Amniotic epithelial cell (primary cell): ENCODE results near the gene WDR46.
"Not testable (repeated sequence)": the region's sequence is repeated elsewhere in the genome, so short reads cannot be mapped to it uniquely, and the experiment has no call there.

Experiments used
- DNase-seq: peaks from one replicate; pipeline ENCODE4 v3.0.0-alpha.2; 2010; ENCODE audit warnings: low read depth

Gene WDR46

DNA sequence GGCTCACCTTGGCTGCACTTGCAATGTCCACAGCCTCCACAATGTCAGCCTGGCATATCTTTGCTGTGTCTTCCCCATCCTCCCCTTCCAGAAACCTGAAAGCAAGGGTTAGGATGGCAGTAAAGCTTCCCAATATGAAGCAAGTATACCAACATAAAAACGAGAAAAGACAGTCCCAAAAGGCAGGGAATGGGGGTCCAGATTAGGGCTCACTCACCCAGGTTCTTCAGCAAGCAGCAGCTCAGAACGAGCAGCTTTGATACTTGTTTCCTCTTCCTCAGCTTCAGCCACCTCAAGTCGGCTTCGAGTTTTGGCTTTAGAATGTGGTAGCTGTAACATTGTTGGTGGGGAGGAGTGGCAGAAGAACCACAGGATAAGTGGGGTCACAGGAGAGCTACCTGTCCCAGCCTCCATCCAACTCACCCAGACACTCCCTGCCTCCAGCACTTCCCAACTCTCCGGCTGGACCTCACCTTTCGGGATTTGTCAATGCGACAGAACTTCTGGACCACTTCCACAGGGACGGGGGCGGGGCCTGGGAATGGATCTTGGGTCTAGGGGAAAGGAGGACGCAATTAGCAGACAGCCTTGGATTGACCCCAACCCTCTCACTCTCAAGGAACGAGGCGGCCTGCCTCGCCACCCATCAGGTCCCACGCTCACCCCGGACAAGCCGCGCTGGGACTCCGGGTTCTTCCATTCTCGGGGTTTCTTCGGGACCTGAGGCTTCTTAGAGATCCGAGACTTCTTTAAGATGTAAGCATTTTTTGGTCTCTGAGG is 708 bp downstream of the WDR46 start:
- DNase-seq = no peak

DNA sequence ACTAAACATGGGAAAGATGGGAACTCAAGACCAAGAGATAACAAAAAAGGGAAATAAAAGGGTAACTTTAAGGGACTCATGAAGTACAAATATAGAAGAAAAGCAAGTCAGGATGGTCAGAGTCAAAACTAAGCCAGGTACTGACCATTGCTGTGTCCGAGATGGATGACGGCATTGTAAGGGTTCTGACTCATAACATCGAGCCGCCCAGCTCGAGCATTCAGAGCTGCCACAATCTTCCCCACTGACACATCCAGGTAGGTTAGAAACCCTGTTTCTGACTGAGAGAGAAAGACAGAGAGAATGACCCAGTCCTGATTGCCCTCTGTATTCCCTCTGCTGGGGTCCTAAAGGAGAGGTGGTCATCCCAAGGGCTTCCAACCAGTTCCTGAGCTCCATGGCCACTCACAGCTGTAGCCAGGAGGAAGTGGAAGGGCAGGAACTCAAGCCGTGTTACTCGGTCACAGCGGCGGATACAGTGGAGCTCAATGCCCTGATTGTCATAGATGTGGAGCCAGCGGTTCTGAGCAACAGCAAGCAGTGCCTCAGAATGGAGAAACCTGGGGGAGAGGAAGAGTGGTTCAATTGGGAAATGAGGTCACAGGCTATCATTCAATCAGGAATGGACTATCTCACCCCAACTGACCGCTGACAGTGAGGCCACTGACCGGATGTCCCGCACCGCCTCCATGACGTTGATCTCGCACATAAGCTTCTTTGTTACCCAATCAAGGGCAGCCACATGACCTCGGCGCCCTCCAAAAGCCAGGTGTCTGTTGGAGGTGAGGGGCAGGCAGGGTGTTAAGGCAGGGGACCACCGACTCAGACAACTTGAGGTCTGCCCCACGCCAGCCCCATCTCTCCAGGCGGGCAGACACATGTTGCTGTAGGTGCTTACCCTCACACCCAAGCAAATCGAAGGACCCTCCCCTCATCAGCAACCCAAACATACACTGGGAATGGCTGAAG is 1.8 kb downstream of the WDR46 start:
- no peak for DNase-seq

DNA sequence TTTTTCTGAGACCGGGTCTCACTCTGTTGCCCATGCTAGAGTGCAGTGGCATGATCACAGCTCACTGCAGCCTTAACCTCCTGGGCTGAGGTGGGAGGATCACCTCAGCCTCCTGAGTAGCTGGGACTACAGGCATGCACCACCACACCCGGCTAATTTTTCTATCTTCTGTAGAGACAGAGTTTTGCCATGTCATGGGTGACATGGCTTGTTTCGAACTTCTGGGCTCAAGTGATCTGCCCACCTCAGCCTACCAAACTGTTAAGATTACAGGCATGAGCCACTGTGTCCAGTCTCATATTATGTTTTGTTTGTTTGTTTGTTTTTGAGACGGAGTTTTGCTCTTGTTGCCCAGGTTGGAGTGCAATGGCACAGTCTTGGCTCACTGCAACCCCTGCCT is 3.8 kb downstream of the WDR46 start:
- DNase-seq = not testable (repeated sequence)

DNA sequence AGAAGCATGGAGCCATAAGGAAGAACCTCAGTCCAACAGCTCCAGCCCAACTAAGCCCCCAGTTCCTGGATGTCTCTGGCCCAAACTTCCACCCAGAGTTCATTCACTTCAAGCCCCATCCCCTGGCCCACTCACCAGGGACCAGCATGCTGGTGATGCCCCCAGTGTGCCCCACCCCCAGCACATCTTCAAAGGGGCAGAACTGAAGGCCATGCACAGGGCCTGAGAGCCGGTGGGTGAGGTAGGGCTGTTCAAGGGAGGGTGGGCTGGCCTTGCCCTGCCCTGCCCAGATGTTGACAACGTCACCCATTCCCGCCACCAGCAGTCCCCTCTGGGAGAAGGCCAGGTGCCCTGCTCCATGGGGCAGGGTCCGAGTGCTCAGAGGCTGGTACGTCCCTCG is 8.5 kb downstream of the WDR46 start:
- no peak for DNase-seq

DNA sequence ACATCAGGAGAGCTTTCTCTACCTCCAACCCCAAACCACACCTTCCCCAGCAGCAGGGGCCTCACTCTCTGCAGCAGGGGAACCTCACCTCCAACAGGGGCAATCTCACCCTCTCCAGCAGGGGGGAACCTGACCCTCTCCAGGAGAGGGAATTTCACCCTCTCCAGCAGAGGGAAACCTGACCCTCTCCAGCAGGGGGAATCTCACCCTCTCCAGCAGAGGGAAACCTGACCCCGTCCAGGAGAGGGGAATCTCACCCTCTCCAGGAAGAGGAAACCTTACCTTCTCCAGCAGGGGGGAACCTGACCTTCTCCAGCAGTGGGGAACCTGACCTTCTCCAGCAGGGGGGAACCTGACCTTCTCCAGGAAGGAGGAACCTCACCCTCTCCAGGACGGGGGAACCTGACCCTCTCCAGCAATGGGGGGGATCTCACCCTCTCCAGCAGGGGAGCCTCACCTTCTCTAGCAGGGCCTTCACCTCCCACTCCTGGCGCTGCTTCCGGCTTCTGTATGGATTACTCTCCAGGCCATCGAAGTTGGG is 9.0 kb downstream of the WDR46 start:
- DNase-seq = peak; percentile 58

DNA sequence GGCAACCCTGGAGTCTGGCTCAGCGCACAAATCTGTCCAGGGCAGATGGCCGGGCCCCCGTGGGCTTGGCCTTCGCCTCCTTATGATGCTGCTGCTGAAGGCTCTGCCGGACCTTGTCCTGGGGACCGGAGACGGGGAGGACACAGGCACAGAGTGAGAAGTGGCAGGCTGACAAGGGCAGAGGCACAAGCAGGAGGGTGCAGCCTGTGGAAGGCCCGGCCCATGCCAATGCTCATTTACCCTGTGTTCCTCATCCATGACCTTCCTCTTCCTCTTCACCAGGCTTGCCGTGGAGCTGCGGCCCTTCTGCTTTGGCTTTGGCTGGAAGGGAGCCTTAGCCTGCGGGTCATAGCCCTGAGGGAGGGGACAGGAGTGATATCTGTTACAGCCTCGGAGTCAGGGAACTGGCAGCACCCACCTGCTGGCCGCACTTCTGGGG is 9.8 kb downstream of the WDR46 start:
- no peak for DNase-seq

DNA sequence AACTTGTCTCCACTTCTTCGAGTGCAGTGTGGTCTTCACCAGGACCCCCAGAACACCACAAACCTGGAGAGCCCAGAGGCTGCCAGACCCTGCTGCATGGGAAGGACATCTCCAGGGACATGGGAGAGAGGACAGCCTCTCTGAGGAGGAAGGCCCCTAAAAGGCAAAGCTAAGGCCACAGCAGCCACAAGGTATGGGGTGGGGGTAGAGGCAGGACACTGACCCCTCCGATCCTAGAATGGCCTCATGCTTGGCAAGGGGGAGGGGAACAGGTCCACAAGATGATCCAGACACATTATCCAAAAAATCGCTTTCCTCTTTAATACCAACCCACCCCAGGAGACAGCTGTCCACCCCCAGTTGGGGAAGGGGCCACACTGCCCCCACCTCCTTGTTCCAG is 10.2 kb downstream of the WDR46 start:
- no peak for DNase-seq

DNA sequence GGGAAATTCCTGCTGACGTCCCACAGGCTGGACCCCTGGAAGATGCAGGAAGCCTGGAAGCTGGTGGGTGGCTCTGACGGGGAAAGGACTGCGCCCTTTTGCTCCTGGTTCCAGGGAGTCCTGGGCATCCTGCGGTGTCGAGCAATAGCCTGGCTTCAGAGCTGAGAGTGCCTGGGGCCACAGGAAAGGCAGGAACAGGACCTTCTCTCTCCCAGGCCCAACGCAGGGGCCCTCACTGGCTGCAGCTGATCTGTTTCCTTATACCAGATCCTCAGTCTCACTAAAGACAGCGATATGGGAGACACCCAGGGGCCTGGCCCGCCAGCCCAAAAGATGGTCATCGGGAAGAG is 10.7 kb downstream of the WDR46 start:
- no peak for DNase-seq

DNA sequence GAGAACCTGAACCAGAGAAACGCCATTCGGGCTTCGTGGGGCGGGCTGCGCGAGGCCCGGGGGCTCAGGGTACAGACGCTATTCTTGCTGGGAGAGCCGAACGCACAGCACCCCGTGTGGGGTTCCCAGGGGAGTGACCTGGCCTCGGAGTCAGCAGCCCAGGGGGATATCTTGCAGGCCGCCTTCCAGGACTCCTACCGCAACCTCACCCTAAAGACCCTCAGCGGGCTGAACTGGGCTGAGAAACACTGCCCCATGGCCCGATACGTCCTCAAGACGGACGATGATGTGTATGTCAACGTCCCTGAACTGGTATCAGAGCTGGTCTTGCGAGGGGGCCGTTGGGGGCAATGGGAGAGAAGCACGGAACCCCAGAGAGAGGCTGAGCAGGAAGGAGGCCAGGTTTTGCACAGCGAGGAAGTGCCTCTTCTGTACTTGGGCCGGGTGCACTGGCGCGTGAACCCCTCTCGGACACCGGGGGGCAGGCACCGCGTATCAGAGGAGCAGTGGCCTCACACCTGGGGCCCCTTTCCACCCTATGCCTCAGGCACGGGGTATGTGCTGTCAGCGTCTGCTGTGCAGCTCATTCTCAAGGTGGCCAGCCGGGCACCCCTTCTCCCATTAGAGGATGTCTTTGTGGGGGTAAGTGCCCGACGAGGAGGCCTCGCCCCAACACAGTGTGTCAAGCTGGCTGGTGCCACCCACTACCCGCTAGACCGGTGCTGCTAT is 11.2 kb downstream of the WDR46 start:
- DNase-seq = no peak

DNA sequence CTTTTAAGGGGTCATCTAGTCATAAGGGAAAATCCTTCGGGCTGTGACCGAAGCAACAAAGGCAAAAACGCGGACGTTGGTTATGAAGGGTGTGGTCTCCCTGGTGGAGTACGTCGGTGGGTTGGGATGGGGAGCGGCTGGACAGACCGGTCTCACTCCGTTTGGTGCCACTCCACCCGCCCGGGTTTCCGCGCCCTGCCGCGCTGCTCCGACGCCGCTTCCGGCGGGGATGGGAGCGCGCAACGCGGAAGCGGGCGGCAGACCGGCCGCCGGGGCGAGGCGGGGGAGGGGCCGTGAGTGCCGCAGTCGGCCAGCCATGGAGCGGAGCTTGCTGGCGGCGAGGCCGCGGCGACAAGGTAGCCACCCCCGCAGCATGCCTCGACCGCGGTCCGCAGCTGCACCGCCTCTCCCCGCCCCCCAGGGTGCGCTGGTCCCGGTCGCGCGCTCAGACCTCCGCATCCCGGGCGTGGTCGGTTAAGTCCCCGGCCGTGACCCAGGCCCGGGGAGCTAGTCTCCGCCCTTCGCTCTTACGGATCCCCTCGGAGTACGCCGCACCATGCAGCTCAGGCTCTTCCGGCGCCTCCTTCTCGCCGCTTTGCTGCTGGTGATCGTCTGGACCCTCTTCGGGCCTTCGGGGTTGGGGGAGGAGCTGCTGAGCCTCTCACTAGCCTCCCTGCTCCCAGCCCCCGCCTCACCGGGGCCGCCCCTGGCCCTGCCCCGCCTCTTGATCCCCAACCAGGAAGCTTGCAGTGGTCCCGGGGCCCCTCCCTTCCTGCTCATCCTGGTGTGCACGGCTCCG is 12.0 kb downstream of the WDR46 start, which contains the start of gene B3GALT4:
Gene B3GALT4 (plus strand): TSS at position 260 of the 799 bp plus-strand sequence. CDS start 297 bp downstream, at position 557.
- peak; percentile 71 for DNase-seq

DNA sequence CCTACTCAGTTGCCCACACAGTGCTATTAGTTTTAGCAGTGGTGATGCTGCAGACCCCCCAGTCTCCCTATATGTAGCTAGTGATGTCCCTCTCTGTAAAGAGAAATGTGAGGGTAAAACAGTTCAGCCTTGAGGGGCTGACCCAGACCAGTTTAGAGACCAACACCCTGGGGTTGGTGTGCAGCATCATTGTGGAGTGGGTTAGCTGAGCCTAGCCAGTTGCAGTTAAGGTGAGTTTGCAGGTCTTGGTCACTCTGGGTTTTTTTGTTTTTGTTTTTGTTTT is 12.5 kb downstream of the WDR46 start:
- no peak for DNase-seq

DNA sequence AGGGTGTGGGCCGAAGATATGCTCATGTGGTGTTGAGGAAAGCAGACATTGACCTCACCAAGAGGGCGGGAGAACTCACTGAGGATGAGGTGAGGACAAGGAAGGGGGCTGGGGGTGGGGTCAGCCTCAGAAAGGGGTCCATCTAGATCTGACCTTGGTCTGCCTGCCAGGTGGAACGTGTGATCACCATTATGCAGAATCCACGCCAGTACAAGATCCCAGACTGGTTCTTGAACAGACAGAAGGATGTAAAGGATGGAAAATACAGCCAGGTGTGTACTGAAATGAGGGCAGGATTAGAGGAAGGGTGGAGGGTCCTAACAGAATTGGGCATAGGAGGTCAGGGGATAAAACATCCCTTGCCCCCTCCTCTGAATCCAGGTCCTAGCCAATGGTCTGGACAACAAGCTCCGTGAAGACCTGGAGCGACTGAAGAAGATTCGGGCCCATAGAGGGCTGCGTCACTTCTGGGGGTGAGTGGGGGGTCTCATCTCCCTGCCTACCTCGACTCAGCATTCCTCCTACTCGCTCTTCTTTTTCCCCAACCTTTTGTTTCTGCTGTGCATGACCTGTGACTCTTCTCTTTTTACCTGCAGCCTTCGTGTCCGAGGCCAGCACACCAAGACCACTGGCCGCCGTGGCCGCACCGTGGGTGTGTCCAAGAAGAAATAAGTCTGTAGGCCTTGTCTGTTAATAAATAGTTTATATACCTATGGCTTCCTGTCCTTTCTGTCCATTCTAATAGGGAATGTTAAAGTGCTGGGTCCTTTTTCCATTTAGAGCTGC is 13.1 kb downstream of the WDR46 start:
- not testable (repeated sequence) for DNase-seq

DNA sequence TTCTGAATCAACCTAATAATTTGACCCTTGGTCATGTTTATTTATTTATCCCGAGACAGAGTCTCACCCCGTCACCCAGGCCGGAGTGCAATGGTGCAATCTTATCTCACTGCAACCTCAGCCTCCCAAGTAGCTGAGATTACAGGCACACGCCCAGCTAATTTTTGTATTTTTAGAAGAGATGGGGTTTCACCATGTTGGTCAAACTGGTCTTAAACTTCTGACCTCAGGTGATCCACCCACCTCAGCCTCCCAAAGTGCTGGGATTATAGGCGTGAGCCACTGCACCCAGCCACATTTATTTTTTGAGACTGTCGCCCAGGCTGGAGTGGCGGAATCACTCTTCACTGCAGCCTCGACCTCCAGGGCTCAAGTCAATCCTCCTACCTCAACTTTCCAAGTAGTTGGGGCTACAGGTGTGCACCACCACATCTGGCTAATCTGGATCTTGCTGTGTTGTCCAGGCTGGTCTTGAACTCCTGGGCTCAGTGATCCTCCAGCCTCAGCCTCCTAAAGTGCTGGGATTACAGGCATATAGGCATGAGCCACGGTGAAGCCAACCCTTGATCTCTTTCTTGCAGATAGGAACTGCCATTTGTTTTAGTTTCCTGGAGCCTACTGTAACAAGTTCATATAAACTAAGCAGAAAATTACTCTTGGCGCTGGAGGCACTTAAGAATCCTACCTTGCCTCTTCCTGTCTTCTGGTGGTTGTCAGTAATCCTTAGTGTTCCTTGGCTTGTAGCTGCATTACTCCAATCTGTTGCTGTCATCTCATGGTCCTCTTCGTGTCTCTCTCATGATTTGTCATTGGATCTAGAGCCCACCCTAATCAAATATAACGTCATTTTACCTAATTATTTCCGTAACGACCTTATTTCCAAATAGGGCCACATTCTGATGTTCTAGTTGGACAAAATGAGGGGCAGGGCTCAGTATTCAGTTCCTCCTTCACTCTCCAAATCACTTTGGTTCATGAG is 14.8 kb downstream of the WDR46 start:
- no peak for DNase-seq

DNA sequence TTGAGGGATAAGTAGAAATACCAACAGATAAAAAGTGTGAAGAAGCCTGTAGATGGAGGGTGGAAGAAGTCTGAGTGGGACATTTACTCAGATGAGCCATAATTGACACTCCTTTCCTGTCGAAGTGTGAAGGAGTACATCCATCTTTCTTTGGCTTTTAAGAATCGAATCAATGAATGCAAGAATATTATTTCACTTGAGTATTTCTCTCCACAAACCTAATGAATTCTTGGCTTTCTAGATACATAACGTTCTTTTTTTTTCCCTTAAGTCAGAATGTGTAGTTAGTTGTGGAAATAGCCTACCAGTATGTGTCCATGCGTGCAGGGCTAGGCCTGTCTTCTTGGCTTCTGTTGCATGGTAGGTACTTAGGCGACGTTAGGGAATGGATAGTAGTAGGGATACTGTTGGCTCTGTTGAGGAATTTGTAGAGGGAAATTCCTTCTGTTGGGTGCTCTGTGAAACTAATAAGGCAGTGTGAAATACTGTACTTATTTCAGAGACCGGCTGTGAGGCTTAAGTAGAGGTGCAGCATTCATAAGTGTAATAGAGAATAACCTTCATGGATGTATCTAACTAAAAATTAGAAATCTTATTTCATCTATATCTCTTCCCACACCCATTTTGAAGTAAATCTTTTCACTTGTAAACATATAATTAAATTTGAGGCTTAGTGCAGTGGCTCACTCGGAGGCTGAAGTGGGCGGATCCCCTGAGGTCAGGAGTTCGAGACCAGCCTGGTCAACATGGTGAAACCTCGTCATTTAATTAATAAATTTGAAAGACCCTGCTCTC is 15.7 kb downstream of the WDR46 start:
- DNase-seq = no peak

DNA sequence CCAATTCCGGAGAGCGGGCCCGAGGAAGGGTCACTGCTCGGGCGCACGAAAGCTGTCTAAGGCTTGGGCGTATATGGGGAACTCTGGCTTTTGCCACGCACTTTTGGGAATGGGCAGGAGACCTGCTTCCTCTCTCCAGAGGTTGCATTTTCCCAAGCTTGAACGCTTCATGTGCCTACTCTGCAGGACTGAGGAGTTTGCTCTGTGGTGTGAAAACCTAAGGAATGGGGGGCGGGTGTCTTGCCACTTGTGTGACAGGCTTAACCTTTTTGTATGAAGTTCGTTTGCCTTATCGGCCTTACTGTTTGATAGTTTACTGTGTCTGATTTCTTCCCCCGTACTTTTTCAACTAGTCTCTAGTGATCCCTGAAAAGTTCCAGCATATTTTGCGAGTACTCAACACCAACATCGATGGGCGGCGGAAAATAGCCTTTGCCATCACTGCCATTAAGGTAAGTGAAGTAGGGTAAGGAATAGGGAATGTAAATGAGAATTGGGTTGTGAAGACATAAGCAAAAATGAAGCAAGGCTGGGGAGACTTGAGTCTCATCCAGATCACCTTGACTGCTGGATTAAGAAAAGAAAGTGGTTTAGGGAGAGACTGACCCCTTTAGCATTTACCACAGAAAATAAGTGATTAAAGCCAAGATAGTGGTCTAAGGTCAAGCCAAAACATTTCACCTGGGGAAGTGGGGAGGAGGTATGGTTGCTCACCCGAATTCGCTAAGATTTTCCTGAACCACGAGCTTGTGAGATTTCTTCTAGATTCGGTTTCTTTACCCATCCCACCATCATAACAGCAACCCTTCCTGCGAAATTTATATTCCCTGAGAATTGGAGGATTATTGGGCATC is 16.5 kb downstream of the WDR46 start:
- no peak for DNase-seq

DNA sequence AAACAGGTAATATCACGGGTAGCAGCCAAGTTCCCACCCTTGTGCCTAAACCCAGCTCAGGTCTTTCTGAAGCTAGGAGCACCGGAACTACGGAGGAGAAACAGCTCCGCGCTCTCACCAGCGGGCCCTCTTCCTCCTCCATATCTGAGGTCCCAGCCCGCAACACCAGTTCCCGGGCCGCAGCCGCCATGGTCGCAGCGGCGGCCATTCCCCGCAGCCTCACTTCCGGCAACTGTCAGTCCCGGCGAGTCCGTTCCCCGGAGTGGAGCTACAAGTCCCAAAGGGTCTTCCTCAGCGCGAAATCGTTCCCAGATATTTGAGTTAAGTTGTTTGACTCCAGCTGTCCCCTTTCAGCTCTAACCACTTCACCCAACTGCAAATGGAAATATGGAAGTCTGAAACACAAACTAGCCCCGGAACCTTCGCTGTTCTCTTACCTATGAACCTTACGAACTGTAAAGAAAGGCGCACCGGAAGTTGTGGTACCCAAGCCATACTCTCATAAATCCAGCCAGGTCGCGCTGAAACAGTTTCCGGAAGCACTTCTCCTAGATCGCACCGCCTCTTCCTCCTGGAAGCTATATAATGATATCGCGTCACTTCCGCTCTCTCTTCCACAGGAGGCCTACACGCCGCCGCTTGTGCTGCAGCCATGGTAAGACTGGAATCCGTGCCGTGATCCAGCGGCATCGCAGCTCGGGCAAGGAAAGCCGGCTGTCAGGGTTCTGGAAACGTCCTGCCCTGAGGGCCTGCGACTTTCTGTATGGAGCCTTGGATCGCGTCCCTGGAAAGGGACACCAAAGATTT is 17.4 kb downstream of the WDR46 start, which contains the start of the genes RPS18 and VPS52:
Gene RPS18 (plus strand): TSS at position 608 of the 807 bp plus-strand sequence. CDS start 45 bp downstream, at position 653.
Gene VPS52 (minus strand): TSS at position 409 of the 807 bp plus-strand sequence. CDS start 201 bp downstream, at position 208.
- DNase-seq = peak; percentile 99

DNA sequence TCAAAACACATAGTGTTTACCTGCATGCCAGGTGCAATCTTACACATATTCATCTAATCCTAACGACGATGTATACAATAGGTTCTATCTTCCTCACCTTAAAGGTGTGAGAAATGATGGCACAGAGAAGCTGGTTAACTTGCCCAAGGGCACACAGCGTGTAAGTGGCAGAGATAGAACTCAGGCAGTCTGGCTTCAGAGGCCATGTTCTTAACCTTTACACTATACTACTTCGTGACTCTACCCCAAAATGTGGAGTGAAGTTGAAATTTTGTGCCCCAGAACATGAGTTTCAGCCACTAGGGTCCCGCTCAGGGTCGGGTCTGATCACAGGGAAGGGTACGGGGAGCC is 17.9 kb downstream of the WDR46 start:
- no peak for DNase-seq
